Smooth muscle cell (in vitro differentiated cells): ENCODE measurements around the gene TUBGCP3. TPM values are rescaled to one million over a fixed set of nuclear protein-coding genes. Genes with fewer than 3 reads are reported as not detected.
"Not testable (repeated sequence)": the region's sequence is repeated elsewhere in the genome, so short reads cannot be mapped to it uniquely, and the experiment has no call there.

Experiments used
- DNase-seq: peaks from one replicate; lab custom pipeline; 2025; ENCODE audit not compliant: unreplicated experiment; lab: John Stamatoyannopoulos, UW
- H2AFZ ChIP-seq: fragments of 200-600 bp; sonication (generic); 2 replicates; pipeline ENCODE4 v1.6.0; 2016; ENCODE audit warnings: antibody characterized with exemption, low read depth, mild to moderate bottlenecking
- H3F3A ChIP-seq: fragments of 200-600 bp; sonication (generic); 2 replicates; pipeline ENCODE4 v1.6.0; 2017; ENCODE audit warnings: antibody characterized with exemption, low read depth
- H3K27ac ChIP-seq: fragments of 200-600 bp; sonication (generic); 2 replicates; pipeline ENCODE4 v1.5.1; 2016; ENCODE audit warnings: low read depth, mild to moderate bottlenecking
- H3K27me3 ChIP-seq: fragments of 200-600 bp; sonication (generic); 2 replicates; pipeline ENCODE4 v1.6.1; 2016; ENCODE audit warnings: low read depth, mild to moderate bottlenecking
- H3K36me3 ChIP-seq: fragments of 200-600 bp; sonication (generic); 2 replicates; pipeline ENCODE4 v1.5.1; 2016; ENCODE audit warnings: low read depth
- H3K4me1 ChIP-seq: fragments of 200-600 bp; sonication (generic); 2 replicates; pipeline ENCODE4 v1.5.1; 2016; ENCODE audit warnings: low read depth
- H3K4me2 ChIP-seq: fragments of 200-600 bp; sonication (generic); 2 replicates; pipeline ENCODE4 v1.6.0; 2016; ENCODE audit warnings: mild to moderate bottlenecking
- H3K4me3 ChIP-seq: fragments of 200-600 bp; sonication (generic); 2 replicates; pipeline ENCODE4 v1.5.1; 2016; ENCODE audit warnings: mild to moderate bottlenecking
- H3K79me2 ChIP-seq: fragments of 200-600 bp; sonication (generic); 2 replicates; pipeline ENCODE4 v1.6.0; 2016; ENCODE audit warnings: low read depth, mild to moderate bottlenecking
- H3K9ac ChIP-seq: fragments of 200-600 bp; sonication (generic); 2 replicates; pipeline ENCODE4 v1.6.0; 2016; ENCODE audit warnings: low read depth
- H3K9me3 ChIP-seq: fragments of 200-600 bp; sonication (generic); replicated peaks from 2 replicates; pipeline ENCODE4 v1.5.1; 2016; ENCODE audit warnings: low read depth
- H4K20me1 ChIP-seq: fragments of 200-600 bp; sonication (generic); 2 replicates; pipeline ENCODE4 v1.6.0; 2016; ENCODE audit warnings: low read depth
- CTCF ChIP-seq: fragments of 200-600 bp; sonication (generic); IDR thresholded peaks from 2 replicates; pipeline ENCODE4 v1.5.1; 2017; ENCODE audit warnings: borderline replicate concordance, mild to moderate bottlenecking, antibody characterized with exemption; ENCODE audit not compliant: insufficient read depth, poor library complexity, severe bottlenecking
- WGBS: methylation state at CpG from one replicate; pipeline ENCODE4 v1.1.7; 2016; ENCODE audit warnings: low lambda C conversion rate; 5-methylcytosine and 5-hydroxymethylcytosine counted together
- polyA plus RNA-seq: library from polyadenylated mRNA; unstranded; fragments of >200 nt; fragmentation: Nextera tagmentation; extraction: Ambion mirVana; gene quantifications from 2 replicates; pipeline ENCODE4 v1.2.1, GENCODE V29; 2016
- total RNA-seq: library from RNA; depleted of rRNA; stranded (reverse); fragments of >200 nt; gene quantifications from 2 replicates; pipeline ENCODE4 v1.2.3, GENCODE V29; 2014

The TUBGCP3 gene
- total and polyA plus RNA-seq, 2 experiments from 2014 or later = 9.4 to 12.4 TPM

DNA sequence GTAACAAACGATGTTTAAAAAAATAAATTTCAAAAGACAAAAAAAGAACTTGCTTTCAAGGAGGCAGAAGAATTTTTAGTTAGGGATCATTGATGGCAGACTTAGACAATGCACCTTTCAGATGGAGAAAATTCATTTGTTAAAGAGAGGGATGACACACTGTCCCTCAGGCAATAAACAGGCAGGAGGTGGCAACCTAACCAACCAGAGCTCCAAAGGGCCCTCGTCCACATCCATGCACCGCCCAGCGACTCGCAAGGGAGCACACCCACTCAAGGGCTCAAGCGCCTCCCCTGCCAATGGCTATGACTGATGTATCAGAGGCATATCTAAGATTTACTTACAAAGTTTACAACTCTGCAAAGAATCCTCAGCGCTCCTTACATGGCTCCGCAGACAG, 81.9 kb downstream of the TUBGCP3 start:
- Histone ChIP-seq H3K9me3 (no peaks in the 10 kb centered on the region), H4K20me1 (no peaks in the 10 kb centered on the region), H3K79me2 (no peaks in the 10 kb centered on the region), H3K27me3 (no peaks in the 10 kb centered on the region), H2AFZ (no peak overlapping the region), H3K4me1 (no peaks in the 10 kb centered on the region), H3K9ac (no peak overlapping the region), H3F3A (no peaks in the 10 kb centered on the region), H3K4me3 (no peak overlapping the region), H3K4me2 (no peak overlapping the region), H3K36me3 (no peaks in the 10 kb centered on the region), H3K27ac (no peak overlapping the region)
- no peak for TF ChIP-seq CTCF
- no peak for DNase-seq
- 89% methylated on average over 8 of the region's 8 CpGs for WGBS

DNA sequence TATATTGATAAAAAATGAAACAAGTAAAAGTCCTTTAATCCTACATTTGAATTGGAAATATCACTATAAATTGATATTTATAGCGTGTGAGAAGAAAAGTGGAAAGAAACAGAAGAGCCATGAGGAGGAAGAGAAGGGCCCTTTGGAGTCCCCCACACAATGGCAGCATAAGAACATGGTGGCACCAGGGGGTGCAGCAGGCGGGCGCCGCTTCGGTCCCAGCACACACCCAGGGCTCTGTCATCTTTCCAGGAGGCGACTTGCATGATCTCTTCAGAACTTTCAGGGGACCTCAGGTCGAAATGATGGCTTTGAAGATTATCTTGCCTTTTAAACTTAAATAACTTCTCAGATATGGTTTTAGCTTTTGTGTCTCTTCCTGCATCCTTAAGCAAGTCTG, 91.8 kb downstream of the TUBGCP3 start:
- H3K79me2 ChIP-seq = no peaks in the 10 kb centered on the region
- H3K36me3 ChIP-seq = peaks cover 4% of the 10 kb centered on the region
- TF ChIP-seq CTCF = no peak
- no peak overlapping the region for H3K4me3 ChIP-seq
- H3K27me3 ChIP-seq = no peaks in the 10 kb centered on the region
- no peaks in the 10 kb centered on the region for H4K20me1 ChIP-seq
- H3K9ac ChIP-seq = no peak overlapping the region
- DNase-seq = no peak
- H3F3A ChIP-seq = no peaks in the 10 kb centered on the region
- H3K4me1 ChIP-seq = no peaks in the 10 kb centered on the region
- H3K9me3 ChIP-seq = no peaks in the 10 kb centered on the region
- no peak overlapping the region for H2AFZ ChIP-seq
- H3K4me2 ChIP-seq = no peak overlapping the region
- no peak overlapping the region for H3K27ac ChIP-seq
- whole genome bisulfite sequencing = 89% methylated on average over 7 of the region's 7 CpGs

GRCh38 chr13:112495465-112495864, 92.5 kb downstream of the TUBGCP3 start:
- TF ChIP-seq CTCF = no peak
- 80% methylated on average over 2 of the region's 2 CpGs for WGBS
- Histone ChIP-seq H3K9me3 (no peaks in the 10 kb centered on the region), H3K36me3 (peaks cover 4% of the 10 kb centered on the region), H3K4me3 (no peak overlapping the region), H4K20me1 (no peaks in the 10 kb centered on the region), H2AFZ (no peak overlapping the region), H3F3A (no peaks in the 10 kb centered on the region), H3K4me2 (no peak overlapping the region), H3K27me3 (no peaks in the 10 kb centered on the region), H3K27ac (no peak overlapping the region), H3K79me2 (no peaks in the 10 kb centered on the region), H3K4me1 (no peaks in the 10 kb centered on the region), H3K9ac (no peak overlapping the region)
- no peak for DNase-seq

DNA sequence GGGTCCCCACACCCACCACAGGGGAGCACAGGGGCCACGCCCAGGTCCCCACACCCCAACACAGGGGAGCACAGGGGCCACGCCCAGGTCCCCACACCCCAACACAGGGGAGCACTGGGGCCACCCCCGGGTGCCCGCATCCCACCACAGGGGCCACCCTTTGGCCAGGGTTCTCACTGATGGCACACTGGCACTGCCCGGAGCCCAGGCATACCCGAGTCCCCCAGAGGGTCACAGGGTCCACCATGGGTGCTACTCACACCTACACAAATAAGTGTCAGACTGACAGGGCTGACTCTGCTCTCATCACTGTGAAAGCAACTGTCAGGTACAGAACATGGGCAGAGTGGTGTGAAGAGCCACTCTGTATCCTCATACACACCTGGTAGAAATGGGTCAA, 98.8 kb downstream of the TUBGCP3 start:
- H4K20me1 ChIP-seq = no peaks in the 10 kb centered on the region
- H3K36me3 ChIP-seq = no peaks in the 10 kb centered on the region
- H3K9me3 ChIP-seq = no peaks in the 10 kb centered on the region
- no peak overlapping the region for H3K27ac ChIP-seq
- no peaks in the 10 kb centered on the region for H3F3A ChIP-seq
- no peak for DNase-seq
- no peak overlapping the region for H3K4me2 ChIP-seq
- no peak for TF ChIP-seq CTCF
- no peaks in the 10 kb centered on the region for H3K4me1 ChIP-seq
- WGBS = 100% methylated on average over 5 of the region's 6 CpGs
- no peak overlapping the region for H3K4me3 ChIP-seq
- no peak overlapping the region for H2AFZ ChIP-seq
- no peak overlapping the region for H3K9ac ChIP-seq
- H3K79me2 ChIP-seq = no peaks in the 10 kb centered on the region
- no peaks in the 10 kb centered on the region for H3K27me3 ChIP-seq

- not testable (repeated sequence) for H3K27me3 ChIP-seq, DNase-seq
- 97% methylated on average over 7 of the region's 7 CpGs for WGBS
Observed at GRCh38 chr13:112488343-112489050, 99.5 kb downstream of the TUBGCP3 start.

More at GRCh38 chr13:112488343-112489050, 99.5 kb downstream of the TUBGCP3 start:
- not testable (repeated sequence) for H2AFZ ChIP-seq, H3K4me2 ChIP-seq, H3K9ac ChIP-seq, H3F3A ChIP-seq, H3K4me1 ChIP-seq, H3K27ac ChIP-seq, H4K20me1 ChIP-seq, H3K36me3 ChIP-seq, H3K4me3 ChIP-seq, H3K79me2 ChIP-seq, H3K9me3 ChIP-seq
